CD4-positive, alpha-beta T cell treated with Interleukin-15 for 1 hour (primary cell): Measurements from ENCODE around the gene TCTN1.
"Not testable (repeated sequence)": the region's sequence is repeated elsewhere in the genome, so short reads cannot be mapped to it uniquely, and the experiment has no call there.

Source experiments
- DNase-seq: peaks from one replicate; pipeline ENCODE4 v3.0.0-alpha.2; 2020

TCTN1 gene

GRCh38 chr12:110613771-110614684 lies at the start of gene TCTN1:
TSS of gene TCTN1 (plus strand) at chr12:110614129. CDS start at chr12:110614183, 54 bp downstream.
- peak; percentile 96 for DNase-seq

GRCh38 chr12:110564471-110564991 lies 49.4 kb upstream of the TCTN1 start:
- no peak for DNase-seq

- no peak for DNase-seq
Measured at GRCh38 chr12:110565894-110566871, 47.7 kb upstream of the TCTN1 start.

- DNase-seq = no peak
Measured at GRCh38 chr12:110566993-110567392, 46.9 kb upstream of the TCTN1 start.

GRCh38 chr12:110568752-110569151 lies 45.2 kb upstream of the TCTN1 start:
- no peak for DNase-seq

GRCh38 chr12:110569838-110570237 lies 44.1 kb upstream of the TCTN1 start:
- DNase-seq = not testable (repeated sequence)

- not testable (repeated sequence) for DNase-seq
Measured at GRCh38 chr12:110570798-110571197, 43.1 kb upstream of the TCTN1 start.

- DNase-seq = no peak
Measured at GRCh38 chr12:110574044-110574443, 39.9 kb upstream of the TCTN1 start.

GRCh38 chr12:110574717-110575230 lies 39.2 kb upstream of the TCTN1 start:
- not testable (repeated sequence) for DNase-seq

GRCh38 chr12:110575326-110575725 lies 38.6 kb upstream of the TCTN1 start:
- DNase-seq = no peak

- DNase-seq = no peak
Measured at GRCh38 chr12:110576504-110576903, 37.4 kb upstream of the TCTN1 start.

GRCh38 chr12:110577864-110578693 lies 35.9 kb upstream of the TCTN1 start:
- DNase-seq = no peak

GRCh38 chr12:110578694-110579534 lies 35.0 kb upstream of the TCTN1 start:
- no peak for DNase-seq

- no peak for DNase-seq
Measured at GRCh38 chr12:110579535-110580253, 34.2 kb upstream of the TCTN1 start.

- DNase-seq = no peak
Measured at GRCh38 chr12:110581931-110582275, 32.0 kb upstream of the TCTN1 start.

- peak; percentile 86 for DNase-seq
Measured at GRCh38 chr12:110582276-110583136, 31.4 kb upstream of the TCTN1 start.

- DNase-seq = peak; percentile 96
Measured at GRCh38 chr12:110583137-110584059, 30.5 kb upstream of the TCTN1 start, which contains the start of gene PPTC7. TSS of gene PPTC7 (minus strand) at chr12:110583318. CDS start at chr12:110583031, 287 bp downstream.

- peak; percentile 36 for DNase-seq
Measured at GRCh38 chr12:110585231-110585799, 28.6 kb upstream of the TCTN1 start.
